A549 (cell line): ENCODE measurements around the gene ACAA1.

Experiments used
- EHMT2 ChIP-seq: fragments of 200-600 bp; sonication (generic); IDR thresholded peaks from 2 replicates; pipeline ENCODE4 v1.6.1; 2016; ENCODE audit warnings: antibody characterized with exemption, low read depth, mild to moderate bottlenecking, moderate library complexity
- HDAC2 ChIP-seq: fragments of 200-600 bp; sonication (generic); IDR thresholded peaks from 2 replicates; pipeline ENCODE4 v1.6.1; 2016
- ZC3H11A ChIP-seq: fragments of 450-650 bp; IDR thresholded peaks from 2 replicates; pipeline ENCODE4 v1.6.1; 2014; ENCODE audit warnings: antibody characterized with exemption, mild to moderate bottlenecking
- TF ChIP-seq, protein P1 (sequence below): fragments of >200 bp; sonication (Bioruptor Twin); formaldehyde crosslinking; IDR thresholded peaks from 3 replicates; pipeline ENCODE4 v1.5.1; 2016
- TF ChIP-seq, protein P2 (sequence below): fragments of 200-600 bp; sonication (generic); IDR thresholded peaks from 2 replicates; pipeline ENCODE4 v1.6.1; 2016; ENCODE audit warnings: antibody characterized with exemption, mild to moderate bottlenecking, moderate library complexity

GRCh38 chr3:38110314-38111050 is 26.4 kb downstream of the ACAA1 start:
- TF ChIP-seq, protein P1, sequence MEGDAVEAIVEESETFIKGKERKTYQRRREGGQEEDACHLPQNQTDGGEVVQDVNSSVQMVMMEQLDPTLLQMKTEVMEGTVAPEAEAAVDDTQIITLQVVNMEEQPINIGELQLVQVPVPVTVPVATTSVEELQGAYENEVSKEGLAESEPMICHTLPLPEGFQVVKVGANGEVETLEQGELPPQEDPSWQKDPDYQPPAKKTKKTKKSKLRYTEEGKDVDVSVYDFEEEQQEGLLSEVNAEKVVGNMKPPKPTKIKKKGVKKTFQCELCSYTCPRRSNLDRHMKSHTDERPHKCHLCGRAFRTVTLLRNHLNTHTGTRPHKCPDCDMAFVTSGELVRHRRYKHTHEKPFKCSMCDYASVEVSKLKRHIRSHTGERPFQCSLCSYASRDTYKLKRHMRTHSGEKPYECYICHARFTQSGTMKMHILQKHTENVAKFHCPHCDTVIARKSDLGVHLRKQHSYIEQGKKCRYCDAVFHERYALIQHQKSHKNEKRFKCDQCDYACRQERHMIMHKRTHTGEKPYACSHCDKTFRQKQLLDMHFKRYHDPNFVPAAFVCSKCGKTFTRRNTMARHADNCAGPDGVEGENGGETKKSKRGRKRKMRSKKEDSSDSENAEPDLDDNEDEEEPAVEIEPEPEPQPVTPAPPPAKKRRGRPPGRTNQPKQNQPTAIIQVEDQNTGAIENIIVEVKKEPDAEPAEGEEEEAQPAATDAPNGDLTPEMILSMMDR = no peak
- TF ChIP-seq HDAC2 (no peak), ZC3H11A (no peak), EHMT2 (no peak)
- TF ChIP-seq, protein P2, sequence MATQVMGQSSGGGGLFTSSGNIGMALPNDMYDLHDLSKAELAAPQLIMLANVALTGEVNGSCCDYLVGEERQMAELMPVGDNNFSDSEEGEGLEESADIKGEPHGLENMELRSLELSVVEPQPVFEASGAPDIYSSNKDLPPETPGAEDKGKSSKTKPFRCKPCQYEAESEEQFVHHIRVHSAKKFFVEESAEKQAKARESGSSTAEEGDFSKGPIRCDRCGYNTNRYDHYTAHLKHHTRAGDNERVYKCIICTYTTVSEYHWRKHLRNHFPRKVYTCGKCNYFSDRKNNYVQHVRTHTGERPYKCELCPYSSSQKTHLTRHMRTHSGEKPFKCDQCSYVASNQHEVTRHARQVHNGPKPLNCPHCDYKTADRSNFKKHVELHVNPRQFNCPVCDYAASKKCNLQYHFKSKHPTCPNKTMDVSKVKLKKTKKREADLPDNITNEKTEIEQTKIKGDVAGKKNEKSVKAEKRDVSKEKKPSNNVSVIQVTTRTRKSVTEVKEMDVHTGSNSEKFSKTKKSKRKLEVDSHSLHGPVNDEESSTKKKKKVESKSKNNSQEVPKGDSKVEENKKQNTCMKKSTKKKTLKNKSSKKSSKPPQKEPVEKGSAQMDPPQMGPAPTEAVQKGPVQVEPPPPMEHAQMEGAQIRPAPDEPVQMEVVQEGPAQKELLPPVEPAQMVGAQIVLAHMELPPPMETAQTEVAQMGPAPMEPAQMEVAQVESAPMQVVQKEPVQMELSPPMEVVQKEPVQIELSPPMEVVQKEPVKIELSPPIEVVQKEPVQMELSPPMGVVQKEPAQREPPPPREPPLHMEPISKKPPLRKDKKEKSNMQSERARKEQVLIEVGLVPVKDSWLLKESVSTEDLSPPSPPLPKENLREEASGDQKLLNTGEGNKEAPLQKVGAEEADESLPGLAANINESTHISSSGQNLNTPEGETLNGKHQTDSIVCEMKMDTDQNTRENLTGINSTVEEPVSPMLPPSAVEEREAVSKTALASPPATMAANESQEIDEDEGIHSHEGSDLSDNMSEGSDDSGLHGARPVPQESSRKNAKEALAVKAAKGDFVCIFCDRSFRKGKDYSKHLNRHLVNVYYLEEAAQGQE = no peak
